HepG2 (cell line): ENCODE results near the gene SMKR1. TPM values are rescaled to one million over a fixed set of nuclear protein-coding genes. Genes with fewer than 3 reads are reported as not detected.

Experiments used
- ATAC-seq: fragments of 200-7000 bp; cut with Tn5 transposase; 3 replicates; pipeline ENCODE4 v1.9.1; 2020; ENCODE audit warnings: mild to moderate bottlenecking, moderate library complexity
- BruUV-seq: library from RNA; stranded (reverse); fragments of 400-500 nt; replicated peaks from 2 replicates; lab custom pipeline; 2021; lab: Mats Ljungman, UMichigan
- CTCF ChIA-PET: fragments of 300-600 bp; formaldehyde crosslinking; extraction: SDS; loops from one replicate; lab custom pipeline; 2021; ENCODE audit warnings: low total read pairs, inconsistent platforms, low intra/inter-chr PET ratio; lab: Yijun Ruan, JAX
- POLR2A ChIA-PET: fragments of 350-600 bp; sonication (Branson Sonifier 250); formaldehyde crosslinking; loops from one replicate; lab custom pipeline; 2020; ENCODE audit warnings: antibody characterized with exemption, inconsistent platforms; lab: Yijun Ruan, JAX
- DNase-seq: peaks from one replicate; pipeline ENCODE4 v3.0.0-alpha.2; 2015; ENCODE audit warnings: low spot score
- FAIRE-seq: peaks from 3 replicates; lab custom pipeline; 2011; peaks lifted over from hg19 to GRCh38; lab: Jason Lieb, UNC
- H2AFZ ChIP-seq: one replicate; pipeline ENCODE4 v1.6.1; 2011; ENCODE audit warnings: low read length, inconsistent platforms
- H3K27ac ChIP-seq: fragments of 300-600 bp; 3 replicates; pipeline ENCODE4 v1.8.0; 2011; ENCODE audit warnings: mixed run types, mild to moderate bottlenecking, mixed read lengths, low read length, inconsistent platforms; ENCODE audit not compliant: insufficient read depth; ENCODE audit errors: extremely low read length
- H3K27me3 ChIP-seq, 2 experiments: fragments of 200-600 bp in 1 of 2; 2 replicates in 1 of 2; 3 replicates in 1 of 2; pipeline versions ENCODE4 v1.6.0 to v1.8.0; 2011; ENCODE audit warnings: low read length in 2 of 2, mild to moderate bottlenecking in 2 of 2, moderate library complexity in 2 of 2, inconsistent platforms in 1 of 2; ENCODE audit not compliant: insufficient read depth in 2 of 2, control insufficient read depth in 1 of 2
- H3K36me3 ChIP-seq, 2 experiments: fragments of 200-600 bp in 1 of 2; replicated peaks in 1 of 2; 2 replicates in 1 of 2; 3 replicates in 1 of 2; pipeline versions ENCODE4 v1.5.1 to v1.8.0; 2011; ENCODE audit warnings: low read length in 2 of 2, inconsistent platforms in 1 of 2; ENCODE audit not compliant: insufficient read depth in 2 of 2, control insufficient read depth in 1 of 2
- H3K4me1 ChIP-seq: 2 replicates; pipeline ENCODE4 v1.5.1; 2012; ENCODE audit warnings: low read length, inconsistent platforms; ENCODE audit not compliant: insufficient read depth
- H3K4me2 ChIP-seq: 2 replicates; pipeline ENCODE4 v1.6.0; 2011; ENCODE audit warnings: low read depth, low read length, inconsistent platforms
- H3K4me3 ChIP-seq, 3 experiments: fragments of 200-600 bp in 1 of 3; sonication (generic), shearing (Covaris generic) in 1 of 3; replicated peaks in 1 of 3; 2 replicates each; pipeline ENCODE4 v1.5.1; 2011 to 2016; ENCODE audit warnings: low read length in 3 of 3, inconsistent platforms in 2 of 3, low read depth in 2 of 3, mild to moderate bottlenecking in 2 of 3, control low read depth in 1 of 3, mixed read lengths in 1 of 3; ENCODE audit not compliant: insufficient read depth in 1 of 3
- H3K79me2 ChIP-seq: one replicate; pipeline ENCODE4 v1.6.1; 2011; ENCODE audit warnings: low read length, inconsistent platforms; ENCODE audit not compliant: insufficient read depth
- H3K9ac ChIP-seq: 2 replicates; pipeline ENCODE4 v1.6.0; 2011; ENCODE audit warnings: mild to moderate bottlenecking, low read depth, low read length, inconsistent platforms; ENCODE audit not compliant: insufficient read depth
- H3K9me3 ChIP-seq: 2 replicates; pipeline ENCODE4 v1.5.1; 2012; ENCODE audit warnings: mild to moderate bottlenecking, low read length
- H4K20me1 ChIP-seq: 2 replicates; pipeline ENCODE4 v1.6.0; 2011; ENCODE audit warnings: inconsistent platforms, mild to moderate bottlenecking, low read length, moderate library complexity; ENCODE audit not compliant: insufficient read depth
- GATAD1 ChIP-seq: IDR thresholded peaks from 2 replicates; pipeline ENCODE4 v1.6.1; 2016; ENCODE audit warnings: missing genetic modification reagents, missing compliant biosample characterization
- KDM4B ChIP-seq: sonication (generic); formaldehyde crosslinking; IDR thresholded peaks from 2 replicates; pipeline ENCODE4 v1.4.0; 2020; ENCODE audit warnings: missing genetic modification reagents
- RFX5 ChIP-seq: IDR thresholded peaks from 2 replicates; pipeline ENCODE4 v1.6.1; 2011; ENCODE audit warnings: low read depth, low read length, improper control_type of control experiment
- ZKSCAN8 ChIP-seq: IDR thresholded peaks from 2 replicates; pipeline ENCODE4 v1.6.1; 2016; ENCODE audit warnings: borderline replicate concordance, missing genetic modification reagents, missing compliant biosample characterization
- ZNF512B ChIP-seq: sonication (generic); formaldehyde crosslinking; IDR thresholded peaks from 2 replicates; pipeline ENCODE4 v1.5.1; 2020; ENCODE audit warnings: missing genetic modification reagents, mild to moderate bottlenecking, borderline replicate concordance
- ZNF652 ChIP-seq: IDR thresholded peaks from 2 replicates; pipeline ENCODE4 v1.6.1; 2016; ENCODE audit warnings: low read depth, borderline replicate concordance
- WGBS: methylation state at CpG from one replicate; pipeline ENCODE4 v1.1.6; 2017; ENCODE audit warnings: low lambda C conversion rate; 5-methylcytosine and 5-hydroxymethylcytosine counted together
- in situ Hi-C: cut with HindIII; loops from 2 replicates; pipeline ENCODE4 v1.10.0; 2017; ENCODE audit warnings: low pct_unique_long_range_greater_than_20kb; ENCODE audit not compliant: extremely low pct_ligation_motif_present
- intact Hi-C: fragments of 100-400 bp; cut with micrococcal nuclease; formaldehyde crosslinking; loops from one replicate; pipeline ENCODE4 v1.10.0; 2022; ENCODE audit not compliant: unreplicated experiment
- polyA plus RNA-seq, 8 experiments: library from polyadenylated mRNA; depleted of rRNA in 3 of 8; stranded (reverse) in 7 of 8; unstranded in 1 of 8; fragments of >200 nt; fragmentation: Illumina TruSeq in 4 of 8; extraction: Trizol in 4 of 8; gene quantifications; 2 replicates each; pipeline versions ENCODE4 v1.2.1 to v1.2.3, GENCODE V29; 2011 to 2016; ENCODE audit warnings: low read depth in 4 of 8, missing spikeins in 1 of 8, mixed read lengths in 1 of 8; ENCODE audit not compliant: insufficient read depth in 1 of 8
- total RNA-seq, 5 experiments: library from RNA; depleted of rRNA; stranded (reverse); fragments of >200 nt; fragmentation: Illumina TruSeq; extraction: Trizol; gene quantifications; 2 replicates each; pipeline ENCODE4 v1.2.3, GENCODE V29; 2016; ENCODE audit warnings: low read depth in 1 of 5
- TF ChIP-seq, protein P1 (sequence below): sonication (generic); formaldehyde crosslinking; IDR thresholded peaks from 2 replicates; pipeline ENCODE4 v1.4.0; 2020; ENCODE audit warnings: missing genetic modification reagents, borderline replicate concordance
- TF ChIP-seq, protein P2 (sequence below): sonication (generic); formaldehyde crosslinking; IDR thresholded peaks from 2 replicates; pipeline ENCODE4 v1.8.1; 2023; ENCODE audit warnings: mild to moderate bottlenecking, moderate library complexity, missing genetic modification reagents

The SMKR1 gene
- total and polyA plus RNA-seq, 2 of the 13 experiments (the other 11 are each of a cell fraction or from before 2014, with no cell fraction given), result 0.07 TPM; not detected in 1

GRCh38 chr7:129517931-129518330, 15.6 kb downstream of the SMKR1 start:
- CTCF ChIA-PET, result no interaction called here
- no peak for TF ChIP-seq GATAD1
- no peak for TF ChIP-seq KDM4B (CRISPR knock-in tag)
- TF ChIP-seq, protein P1, sequence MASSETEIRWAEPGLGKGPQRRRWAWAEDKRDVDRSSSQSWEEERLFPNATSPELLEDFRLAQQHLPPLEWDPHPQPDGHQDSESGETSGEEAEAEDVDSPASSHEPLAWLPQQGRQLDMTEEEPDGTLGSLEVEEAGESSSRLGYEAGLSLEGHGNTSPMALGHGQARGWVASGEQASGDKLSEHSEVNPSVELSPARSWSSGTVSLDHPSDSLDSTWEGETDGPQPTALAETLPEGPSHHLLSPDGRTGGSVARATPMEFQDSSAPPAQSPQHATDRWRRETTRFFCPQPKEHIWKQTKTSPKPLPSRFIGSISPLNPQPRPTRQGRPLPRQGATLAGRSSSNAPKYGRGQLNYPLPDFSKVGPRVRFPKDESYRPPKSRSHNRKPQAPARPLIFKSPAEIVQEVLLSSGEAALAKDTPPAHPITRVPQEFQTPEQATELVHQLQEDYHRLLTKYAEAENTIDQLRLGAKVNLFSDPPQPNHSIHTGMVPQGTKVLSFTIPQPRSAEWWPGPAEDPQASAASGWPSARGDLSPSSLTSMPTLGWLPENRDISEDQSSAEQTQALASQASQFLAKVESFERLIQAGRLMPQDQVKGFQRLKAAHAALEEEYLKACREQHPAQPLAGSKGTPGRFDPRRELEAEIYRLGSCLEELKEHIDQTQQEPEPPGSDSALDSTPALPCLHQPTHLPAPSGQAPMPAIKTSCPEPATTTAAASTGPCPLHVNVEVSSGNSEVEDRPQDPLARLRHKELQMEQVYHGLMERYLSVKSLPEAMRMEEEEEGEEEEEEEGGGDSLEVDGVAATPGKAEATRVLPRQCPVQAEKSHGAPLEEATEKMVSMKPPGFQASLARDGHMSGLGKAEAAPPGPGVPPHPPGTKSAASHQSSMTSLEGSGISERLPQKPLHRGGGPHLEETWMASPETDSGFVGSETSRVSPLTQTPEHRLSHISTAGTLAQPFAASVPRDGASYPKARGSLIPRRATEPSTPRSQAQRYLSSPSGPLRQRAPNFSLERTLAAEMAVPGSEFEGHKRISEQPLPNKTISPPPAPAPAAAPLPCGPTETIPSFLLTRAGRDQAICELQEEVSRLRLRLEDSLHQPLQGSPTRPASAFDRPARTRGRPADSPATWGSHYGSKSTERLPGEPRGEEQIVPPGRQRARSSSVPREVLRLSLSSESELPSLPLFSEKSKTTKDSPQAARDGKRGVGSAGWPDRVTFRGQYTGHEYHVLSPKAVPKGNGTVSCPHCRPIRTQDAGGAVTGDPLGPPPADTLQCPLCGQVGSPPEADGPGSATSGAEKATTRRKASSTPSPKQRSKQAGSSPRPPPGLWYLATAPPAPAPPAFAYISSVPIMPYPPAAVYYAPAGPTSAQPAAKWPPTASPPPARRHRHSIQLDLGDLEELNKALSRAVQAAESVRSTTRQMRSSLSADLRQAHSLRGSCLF (CRISPR knock-in tag), result no peak
- TF ChIP-seq, protein P2, sequence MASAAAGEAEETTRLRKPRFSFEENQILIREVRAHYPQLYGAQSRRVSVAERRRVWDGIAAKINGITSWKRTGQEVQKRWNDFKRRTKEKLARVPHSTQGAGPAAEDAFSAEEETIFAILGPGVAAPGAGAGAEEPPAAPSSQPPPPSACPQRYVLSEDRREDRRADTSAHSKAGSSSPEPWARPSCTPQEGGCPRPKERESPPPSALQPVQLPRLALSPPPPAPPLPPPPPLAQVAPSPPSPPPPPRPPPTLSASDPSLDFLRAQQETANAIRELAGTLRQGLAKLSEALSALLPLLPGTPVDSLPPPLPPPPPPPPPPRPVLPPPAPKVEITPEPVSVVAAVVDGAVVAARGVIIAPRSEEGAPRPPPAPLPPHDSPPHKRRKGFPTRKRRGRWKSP (CRISPR knock-in tag), result no peak
- TF ChIP-seq ZNF652 (CRISPR knock-in tag), result no peak
- TF ChIP-seq RFX5, result no peak
- no peak for TF ChIP-seq ZKSCAN8
- TF ChIP-seq ZNF512B, result no peak
- TF ChIP-seq, all 625 proteins: peak for 0
- intact Hi-C loops, result no loop called here
- POLR2A ChIA-PET, result no interaction called here
- Histone ChIP-seq H3K9ac (no peak overlapping the region), H4K20me1 (no peaks in the 10 kb centered on the region), H3K27me3 (peaks cover 4 to 23% of the 10 kb centered on the region in 2 experiments; a peak in 2 of 5 replicates), H3K4me2 (no peak overlapping the region), H3K27ac (no peak overlapping the region), H3K4me1 (peaks cover 11% of the 10 kb centered on the region; the same call in 1 of the 2 replicates), H3K9me3 (no peaks in the 10 kb centered on the region), H3K36me3 (no peaks in the 10 kb centered on the region), H3K79me2 (no peaks in the 10 kb centered on the region), H2AFZ (no peak overlapping the region), H3K4me3 (no peak overlapping the region)
- FAIRE-seq (no peak), ATAC-seq (no peak), DNase-seq (no peak)
- WGBS, result 24% methylated on average over 6 of the region's 6 CpGs
- in situ Hi-C loops, result no loop called here
- BruUV-seq, result no TSS peak
